Natural killer cell (primary cell): ENCODE measurements around the gene NUDT3. TPM values are rescaled to one million over a fixed set of nuclear protein-coding genes. Genes with fewer than 3 reads are reported as not detected.

Experiments used
- ATAC-seq, 3 donors: fragments of 150-1000 bp in 2 of 3; fragments of 200-7000 bp in 1 of 3; cut with Tn5 transposase; 1 replicate in 1 of 3; 2 replicates in 2 of 3; pipeline ENCODE4 v1.10.0; 2021; ENCODE audit warnings: mild to moderate bottlenecking in 2 of 3, moderate library complexity in 2 of 3
- DNase-seq, 2 donors: peaks; one replicate each; pipeline versions ENCODE4 v3.0.0 to v3.0.0-alpha.2; 2013 to 2021; ENCODE audit warnings: mixed read lengths in 1 of 2
- H3K27ac ChIP-seq: one replicate; pipeline ENCODE4 v1.5.1; 2013; ENCODE audit warnings: mild to moderate bottlenecking, low read length
- H3K27me3 ChIP-seq: one replicate; pipeline ENCODE4 v1.6.1; 2013; ENCODE audit warnings: low read length; ENCODE audit not compliant: control insufficient read depth, insufficient read depth
- H3K36me3 ChIP-seq: one replicate; pipeline ENCODE4 v1.6.1; 2013; ENCODE audit warnings: low read length; ENCODE audit not compliant: control insufficient read depth, insufficient read depth
- H3K4me1 ChIP-seq: one replicate; pipeline ENCODE4 v1.6.1; 2013; ENCODE audit warnings: low read length; ENCODE audit not compliant: control insufficient read depth, insufficient read depth
- H3K4me3 ChIP-seq: one replicate; pipeline ENCODE4 v1.5.1; 2013; ENCODE audit warnings: low read length
- H3K9me3 ChIP-seq: one replicate; pipeline ENCODE4 v1.6.1; 2013; ENCODE audit warnings: low read length; ENCODE audit not compliant: control insufficient read depth, insufficient read depth
- H3K27ac Mint-ChIP-seq, 2 donors: one replicate each; pipeline ENCODE4 v1.8.0; 2022; ENCODE audit warnings: mild to moderate bottlenecking in 2 of 2, mixed read lengths in 2 of 2, moderate library complexity in 1 of 2
- H3K27me3 Mint-ChIP-seq, 2 donors: one replicate each; pipeline ENCODE4 v1.8.0; 2022; ENCODE audit warnings: low read depth in 2 of 2, mixed read lengths in 2 of 2
- H3K36me3 Mint-ChIP-seq: one replicate; pipeline ENCODE4 v1.8.0; 2022; ENCODE audit warnings: mixed read lengths
- H3K4me1 Mint-ChIP-seq, 2 donors: one replicate each; pipeline ENCODE4 v1.8.0; 2022; ENCODE audit warnings: mixed read lengths in 2 of 2
- H3K4me3 Mint-ChIP-seq: one replicate; pipeline ENCODE4 v1.8.0; 2022; ENCODE audit warnings: mild to moderate bottlenecking, moderate library complexity, mixed read lengths
- H3K9me3 Mint-ChIP-seq, 2 donors: one replicate each; pipeline ENCODE4 v1.8.0; 2022; ENCODE audit warnings: mixed read lengths in 2 of 2
- CTCF ChIP-seq: fragments of 200-600 bp; IDR thresholded peaks from one replicate; pipeline ENCODE4 v1.8.0; 2022; ENCODE audit warnings: antibody characterized with exemption
- whole genome bisulfite sequencing: methylation state at CpG from one replicate; pipeline ENCODE4 v1.1.7; 2013; ENCODE audit warnings: missing lambda C conversion rate; ENCODE audit not compliant: insufficient coverage; 5-methylcytosine and 5-hydroxymethylcytosine counted together
- intact Hi-C: fragments of 100-400 bp; cut with micrococcal nuclease; formaldehyde crosslinking; loops from one replicate; pipeline ENCODE4 v1.14.2; 2022
- total RNA-seq, 4 donors: library from RNA; stranded (reverse); fragments of 120-200 nt in 1 of 4; gene quantifications; one replicate each; pipeline versions ENCODE4 v1.2.3 to v1.2.4, GENCODE V29; 2013 to 2022

The NUDT3 gene
- total RNA-seq, 3 donors from 2014 or later (not counting 1 experiment from before 2014, with no cell fraction given) = 22.0 to 26.3 (median 26.1) TPM

- peaks cover 41% of the 10 kb centered on the region in 2 donors for H3K4me1 Mint-ChIP-seq
- H3K27me3 Mint-ChIP-seq = no peaks in the 10 kb centered on the region
- Histone ChIP-seq H3K4me1 (no peaks in the 10 kb centered on the region), H3K27me3 (no peaks in the 10 kb centered on the region), H3K27ac (no peak overlapping the region), H3K36me3 (no peaks in the 10 kb centered on the region), H3K9me3 (no peaks in the 10 kb centered on the region), H3K4me3 (no peak overlapping the region)
- H3K9me3 Mint-ChIP-seq = no peaks in the 10 kb centered on the region
- peak overlapping the region in 1 of 2 donors; percentile 29 for H3K27ac Mint-ChIP-seq
- intact Hi-C loops = no loop called here
- no peaks in the 10 kb centered on the region for H3K36me3 Mint-ChIP-seq
- no peak for DNase-seq
- no peak for TF ChIP-seq CTCF
- no peak overlapping the region for H3K4me3 Mint-ChIP-seq
- no peak for ATAC-seq
- 75% methylated on average over 1 of the region's 2 CpGs for WGBS
Measured at GRCh38 chr6:34359418-34360158, 32.9 kb downstream of the NUDT3 start.

- Mint-ChIP-seq H3K4me1 (peaks cover 30 to 36% of the 10 kb centered on the region in 2 donors), H3K9me3 (no peaks in the 10 kb centered on the region), H3K4me3 (no peak overlapping the region), H3K36me3 (no peaks in the 10 kb centered on the region), H3K27me3 (no peaks in the 10 kb centered on the region), H3K27ac (no peak overlapping the region)
- intact Hi-C loops = no loop called here
- Histone ChIP-seq H3K4me3 (no peak overlapping the region), H3K27me3 (no peaks in the 10 kb centered on the region), H3K9me3 (no peaks in the 10 kb centered on the region), H3K4me1 (no peaks in the 10 kb centered on the region), H3K27ac (no peak overlapping the region), H3K36me3 (no peaks in the 10 kb centered on the region)
- 80% methylated on average over 3 of the region's 3 CpGs for WGBS
- ATAC-seq (no peak), DNase-seq (no peak)
- TF ChIP-seq CTCF = no peak
Measured at GRCh38 chr6:34358389-34358905, 34.0 kb downstream of the NUDT3 start.

GRCh38 chr6:34357937-34358336, 34.5 kb downstream of the NUDT3 start:
- H3K9me3 Mint-ChIP-seq = no peaks in the 10 kb centered on the region
- H3K4me3 ChIP-seq = no peak overlapping the region
- no peak overlapping the region for H3K27ac ChIP-seq
- TF ChIP-seq CTCF = no peak
- no peaks in the 10 kb centered on the region for H3K9me3 ChIP-seq
- H3K4me1 Mint-ChIP-seq = peaks cover 28 to 36% of the 10 kb centered on the region in 2 donors
- no peaks in the 10 kb centered on the region for H3K27me3 ChIP-seq
- no peaks in the 10 kb centered on the region for H3K4me1 ChIP-seq
- intact Hi-C loops = no loop called here
- ATAC-seq (no peak), DNase-seq (no peak)
- WGBS = 100% methylated on average over 1 of the region's 1 CpG
- no peaks in the 10 kb centered on the region for H3K36me3 Mint-ChIP-seq
- no peak overlapping the region for H3K27ac Mint-ChIP-seq
- H3K4me3 Mint-ChIP-seq = no peak overlapping the region
- no peaks in the 10 kb centered on the region for H3K27me3 Mint-ChIP-seq
- H3K36me3 ChIP-seq = no peaks in the 10 kb centered on the region
